OCI-LY1 (cell line): ENCODE results near the gene CDH13.

Source experiments
- EZH2 ChIP-seq: fragments of 200-600 bp; sonication (generic), shearing (Covaris generic); IDR thresholded peaks from 2 replicates; pipeline ENCODE4 v1.8.0; 2017; ENCODE audit warnings: borderline replicate concordance, mixed run types, mild to moderate bottlenecking, antibody characterized with exemption, low read length, moderate library complexity, mixed read lengths
- TF ChIP-seq, protein P1 (sequence below): fragments of 200-600 bp; sonication (generic), shearing (Covaris generic); IDR thresholded peaks from 2 replicates; pipeline ENCODE4 v1.5.1; 2017; ENCODE audit warnings: mild to moderate bottlenecking, antibody characterized with exemption, low read length, moderate library complexity, mixed read lengths

DNA sequence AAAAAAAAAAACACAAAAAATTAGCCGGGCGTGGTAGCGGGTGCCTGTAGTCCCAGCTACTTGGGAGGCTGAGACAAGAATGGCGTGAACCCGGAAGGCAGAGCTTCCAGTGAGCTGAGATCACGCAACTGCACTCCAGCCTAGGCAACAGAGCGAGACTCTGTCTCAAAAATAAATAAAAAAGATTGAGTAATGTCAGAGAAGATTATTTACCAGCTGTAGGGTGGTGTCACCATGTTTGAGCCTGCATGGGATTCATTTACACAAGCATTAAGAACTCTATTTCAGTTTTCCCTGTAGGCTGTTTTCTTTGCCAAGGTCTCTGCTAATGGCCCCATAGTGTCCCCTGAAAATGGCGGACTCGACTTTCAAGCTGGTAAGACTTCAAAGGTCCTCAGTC, 575.0 kb downstream of the CDH13 start:
- no peak for TF ChIP-seq EZH2
- TF ChIP-seq, protein P1, sequence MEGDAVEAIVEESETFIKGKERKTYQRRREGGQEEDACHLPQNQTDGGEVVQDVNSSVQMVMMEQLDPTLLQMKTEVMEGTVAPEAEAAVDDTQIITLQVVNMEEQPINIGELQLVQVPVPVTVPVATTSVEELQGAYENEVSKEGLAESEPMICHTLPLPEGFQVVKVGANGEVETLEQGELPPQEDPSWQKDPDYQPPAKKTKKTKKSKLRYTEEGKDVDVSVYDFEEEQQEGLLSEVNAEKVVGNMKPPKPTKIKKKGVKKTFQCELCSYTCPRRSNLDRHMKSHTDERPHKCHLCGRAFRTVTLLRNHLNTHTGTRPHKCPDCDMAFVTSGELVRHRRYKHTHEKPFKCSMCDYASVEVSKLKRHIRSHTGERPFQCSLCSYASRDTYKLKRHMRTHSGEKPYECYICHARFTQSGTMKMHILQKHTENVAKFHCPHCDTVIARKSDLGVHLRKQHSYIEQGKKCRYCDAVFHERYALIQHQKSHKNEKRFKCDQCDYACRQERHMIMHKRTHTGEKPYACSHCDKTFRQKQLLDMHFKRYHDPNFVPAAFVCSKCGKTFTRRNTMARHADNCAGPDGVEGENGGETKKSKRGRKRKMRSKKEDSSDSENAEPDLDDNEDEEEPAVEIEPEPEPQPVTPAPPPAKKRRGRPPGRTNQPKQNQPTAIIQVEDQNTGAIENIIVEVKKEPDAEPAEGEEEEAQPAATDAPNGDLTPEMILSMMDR, result no peak
